ENCODE results near the gene PSMF1. TPM values are rescaled to one million over a fixed set of nuclear protein-coding genes. Genes with fewer than 3 reads are reported as not detected.

The PSMF1 gene
- total RNA-seq, 1 donor from 2014 or later, result 133 TPM

GRCh38 chr20:1155342-1155741, 36.9 kb downstream of the PSMF1 start:
- DNase-seq, result no peak
- Histone ChIP-seq H3K9me3 (no peaks in the 10 kb centered on the region), H3K27ac (no peak overlapping the region), H3K4me3 (no peak overlapping the region), H3K36me3 (peaks cover 43% of the 10 kb centered on the region), H3K4me1 (no peaks in the 10 kb centered on the region), H3K27me3 (no peaks in the 10 kb centered on the region)
- TF ChIP-seq CTCF (IDR thresholded peaks at IDR 0.05), result no peak
- ATAC-seq, result no peak
- intact Hi-C loops (cut with DNase I), result no loop called here

GRCh38 chr20:1160496-1160895, 42.1 kb downstream of the PSMF1 start:
- H3K36me3 ChIP-seq, result peaks cover 62% of the 10 kb centered on the region
- intact Hi-C loops (cut with DNase I), result no loop called here
- TF ChIP-seq CTCF (IDR thresholded peaks at IDR 0.05), result no peak

GRCh38 chr20:1160991-1161390, 42.6 kb downstream of the PSMF1 start:
- no peaks in the 10 kb centered on the region for H3K4me1 ChIP-seq
- ATAC-seq, result no peak
- TF ChIP-seq CTCF (IDR thresholded peaks at IDR 0.05), result no peak
- intact Hi-C loops (cut with DNase I), result no loop called here
- peaks cover 63% of the 10 kb centered on the region for H3K36me3 ChIP-seq
- H3K27me3 ChIP-seq, result no peaks in the 10 kb centered on the region
- DNase-seq, result no peak
- no peak overlapping the region for H3K27ac ChIP-seq
- no peak overlapping the region for H3K4me3 ChIP-seq
- no peaks in the 10 kb centered on the region for H3K9me3 ChIP-seq

More at GRCh38 chr20:1160496-1160895, 42.1 kb downstream of the PSMF1 start:
- Histone ChIP-seq H3K4me3 (no peak overlapping the region), H3K27ac (no peak overlapping the region), H3K4me1 (no peaks in the 10 kb centered on the region), H3K27me3 (no peaks in the 10 kb centered on the region), H3K9me3 (no peaks in the 10 kb centered on the region)
- ATAC-seq (no peak), DNase-seq (no peak)

- no peak overlapping the region for H3K27ac ChIP-seq
- ATAC-seq (no peak), DNase-seq (no peak)
- H3K4me3 ChIP-seq, result no peak overlapping the region
- no peak for TF ChIP-seq CTCF (IDR thresholded peaks at IDR 0.05)
- H3K27me3 ChIP-seq, result no peaks in the 10 kb centered on the region
- no peaks in the 10 kb centered on the region for H3K4me1 ChIP-seq
- peaks cover 84% of the 10 kb centered on the region for H3K36me3 ChIP-seq
- intact Hi-C loops (cut with DNase I), result no loop called here
- no peaks in the 10 kb centered on the region for H3K9me3 ChIP-seq
Observed at GRCh38 chr20:1163105-1163504, 44.7 kb downstream of the PSMF1 start.

- Histone ChIP-seq H3K4me3 (no peak overlapping the region), H3K27ac (no peak overlapping the region), H3K9me3 (no peaks in the 10 kb centered on the region), H3K27me3 (no peaks in the 10 kb centered on the region), H3K4me1 (no peaks in the 10 kb centered on the region), H3K36me3 (peaks cover 90% of the 10 kb centered on the region)
- DNase-seq (no peak), ATAC-seq (no peak)
- TF ChIP-seq CTCF (IDR thresholded peaks at IDR 0.05), result no peak
- intact Hi-C loops (cut with DNase I), result no loop called here
Observed at GRCh38 chr20:1163653-1164052, 45.3 kb downstream of the PSMF1 start.

GRCh38 chr20:1164871-1165270, 46.5 kb downstream of the PSMF1 start:
- H3K27ac ChIP-seq, result no peak overlapping the region
- ATAC-seq, result no peak
- no peaks in the 10 kb centered on the region for H3K27me3 ChIP-seq
- no peaks in the 10 kb centered on the region for H3K9me3 ChIP-seq
- intact Hi-C loops (cut with DNase I), result no loop called here
- no peak for DNase-seq
- no peaks in the 10 kb centered on the region for H3K4me1 ChIP-seq
- H3K36me3 ChIP-seq, result peaks cover 99% of the 10 kb centered on the region
- H3K4me3 ChIP-seq, result no peak overlapping the region
- no peak for TF ChIP-seq CTCF (IDR thresholded peaks at IDR 0.05)

All from upper lobe of right lung (tissue), 1 donor.